T-helper 1 cell (primary cell): ENCODE results near the gene ARF1.
"Not testable (repeated sequence)": the region's sequence is repeated elsewhere in the genome, so short reads cannot be mapped to it uniquely, and the experiment has no call there.

Experiments
- DNase-seq, 5 donors: peaks; one replicate each; pipeline ENCODE4 v3.0.0-alpha.2; 2012 to 2020

The ARF1 gene

GRCh38 chr1:228102791-228103620, 20.5 kb downstream of the ARF1 start, which contains the start of gene C1orf35:
TSS of gene C1orf35 (minus strand) at chr1:228103325. CDS start at chr1:228103227, 98 bp downstream.
- DNase-seq: peak; percentile 85 to 94 (median 92)

- DNase-seq: no peak
These were observed 22.2 kb downstream of the ARF1 start for GRCh38 chr1:228104526-228105269.

- no peak for DNase-seq
These were observed 22.9 kb downstream of the ARF1 start for GRCh38 chr1:228105270-228105995.

GRCh38 chr1:228105996-228106799, 23.7 kb downstream of the ARF1 start:
- no peak for DNase-seq

- DNase-seq: no peak
These were observed 24.2 kb downstream of the ARF1 start for GRCh38 chr1:228106800-228107054.

GRCh38 chr1:228107636-228108035, 25.1 kb downstream of the ARF1 start:
- no peak for DNase-seq

- no peak for DNase-seq
These were observed 25.7 kb downstream of the ARF1 start for GRCh38 chr1:228108055-228108690.

GRCh38 chr1:228108742-228109072, 26.2 kb downstream of the ARF1 start:
- no peak for DNase-seq

GRCh38 chr1:228109073-228109961, 26.8 kb downstream of the ARF1 start, which contains the start of gene MRPL55:
TSS of gene MRPL55 (minus strand) at chr1:228109299. CDS start at chr1:228108260, 1,039 bp downstream.
- peak; percentile 96 to 98 (median 97) for DNase-seq

GRCh38 chr1:228109962-228110488, 27.5 kb downstream of the ARF1 start:
- DNase-seq: no peak

- DNase-seq: no peak
These were observed 28.0 kb downstream of the ARF1 start for GRCh38 chr1:228110556-228110955.

- not testable (repeated sequence) for DNase-seq
These were observed 28.8 kb downstream of the ARF1 start for GRCh38 chr1:228111315-228111714.

GRCh38 chr1:228112167-228112566, 29.7 kb downstream of the ARF1 start:
- no peak for DNase-seq

- DNase-seq: no peak
These were observed 30.1 kb downstream of the ARF1 start for GRCh38 chr1:228112617-228113016.

GRCh38 chr1:228114827-228115226, 32.3 kb downstream of the ARF1 start:
- DNase-seq: no peak

- DNase-seq: no peak
These were observed 34.8 kb downstream of the ARF1 start for GRCh38 chr1:228117335-228117734.

- no peak for DNase-seq
These were observed 35.5 kb downstream of the ARF1 start for GRCh38 chr1:228118040-228118439.

GRCh38 chr1:228120351-228120750, 37.8 kb downstream of the ARF1 start:
- no peak for DNase-seq

GRCh38 chr1:228120857-228121489, 38.5 kb downstream of the ARF1 start:
- no peak for DNase-seq

GRCh38 chr1:228122921-228123441, 40.5 kb downstream of the ARF1 start:
- no peak for DNase-seq
